Fibroblast of pulmonary artery (primary cell): ENCODE data around the gene EEPD1.

Experiments
- DNase-seq: peaks from one replicate; pipeline ENCODE4 v3.0.0-alpha.2; 2010; ENCODE audit warnings: low read depth
- H3K4me3 ChIP-seq: replicated peaks from 2 replicates; pipeline ENCODE4 v1.5.1; 2011; ENCODE audit warnings: low read depth, mild to moderate bottlenecking, control low read depth, low read length, moderate library complexity
- TF ChIP-seq, protein P1 (sequence below): IDR thresholded peaks from 2 replicates; pipeline ENCODE4 v1.5.1; 2011; ENCODE audit warnings: mild to moderate bottlenecking, control low read depth, low read length, inconsistent platforms; ENCODE audit errors: missing control alignments

EEPD1 gene

DNA sequence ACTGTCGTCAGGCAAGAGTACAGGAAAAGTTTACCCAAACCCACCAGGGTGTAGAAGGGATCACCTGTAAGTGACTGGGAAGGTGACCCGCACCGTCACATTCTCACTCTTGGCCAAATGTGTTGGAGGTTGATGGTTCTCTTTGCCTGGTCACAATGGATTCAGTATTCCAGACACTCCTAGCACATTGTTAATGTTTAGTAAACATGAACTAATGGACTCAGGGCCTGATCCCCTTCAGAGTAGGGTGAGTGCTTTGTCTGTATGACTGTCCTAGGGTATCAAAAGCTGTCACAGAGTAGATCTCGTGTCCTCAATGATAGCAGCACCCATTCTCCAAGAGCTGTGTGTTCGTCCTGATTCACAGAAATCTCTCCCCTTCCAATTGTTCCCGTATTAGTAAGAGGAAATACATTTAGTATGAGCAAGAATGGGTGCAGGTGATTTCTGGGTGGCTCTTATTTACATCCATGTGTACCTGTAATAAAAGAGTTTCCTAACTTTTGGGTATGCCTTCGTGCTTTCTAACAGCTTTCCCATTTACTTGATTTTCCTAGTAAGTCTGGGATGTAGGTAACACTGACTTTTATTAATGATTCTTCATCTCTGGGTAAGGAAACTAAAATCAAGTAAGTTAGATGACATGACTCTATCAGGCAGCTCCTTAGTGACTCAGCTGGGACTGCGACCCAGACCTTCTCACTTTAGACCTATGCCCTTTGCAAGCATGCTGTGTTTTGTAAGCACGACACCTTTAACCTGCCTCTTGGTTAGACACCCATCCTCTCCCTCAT is 4.7 kb downstream of the EEPD1 start:
- DNase-seq: no peak
- H3K4me3 ChIP-seq: no peak overlapping the region
- TF ChIP-seq, protein P1, sequence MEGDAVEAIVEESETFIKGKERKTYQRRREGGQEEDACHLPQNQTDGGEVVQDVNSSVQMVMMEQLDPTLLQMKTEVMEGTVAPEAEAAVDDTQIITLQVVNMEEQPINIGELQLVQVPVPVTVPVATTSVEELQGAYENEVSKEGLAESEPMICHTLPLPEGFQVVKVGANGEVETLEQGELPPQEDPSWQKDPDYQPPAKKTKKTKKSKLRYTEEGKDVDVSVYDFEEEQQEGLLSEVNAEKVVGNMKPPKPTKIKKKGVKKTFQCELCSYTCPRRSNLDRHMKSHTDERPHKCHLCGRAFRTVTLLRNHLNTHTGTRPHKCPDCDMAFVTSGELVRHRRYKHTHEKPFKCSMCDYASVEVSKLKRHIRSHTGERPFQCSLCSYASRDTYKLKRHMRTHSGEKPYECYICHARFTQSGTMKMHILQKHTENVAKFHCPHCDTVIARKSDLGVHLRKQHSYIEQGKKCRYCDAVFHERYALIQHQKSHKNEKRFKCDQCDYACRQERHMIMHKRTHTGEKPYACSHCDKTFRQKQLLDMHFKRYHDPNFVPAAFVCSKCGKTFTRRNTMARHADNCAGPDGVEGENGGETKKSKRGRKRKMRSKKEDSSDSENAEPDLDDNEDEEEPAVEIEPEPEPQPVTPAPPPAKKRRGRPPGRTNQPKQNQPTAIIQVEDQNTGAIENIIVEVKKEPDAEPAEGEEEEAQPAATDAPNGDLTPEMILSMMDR: no peak

DNA sequence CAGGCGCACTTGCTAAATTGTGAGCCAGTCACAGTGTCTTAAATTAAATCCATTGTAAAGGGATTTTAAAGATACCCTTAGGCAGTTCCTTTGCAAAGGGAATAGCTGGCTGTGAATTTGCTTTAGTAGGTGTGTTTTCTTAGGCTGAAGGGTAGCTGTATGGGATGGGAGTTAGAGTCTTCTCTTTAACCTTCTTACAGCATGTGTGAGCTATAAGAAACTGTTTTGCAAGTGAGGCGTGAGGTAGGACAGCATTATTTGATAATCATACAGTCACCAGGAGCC is 5.2 kb downstream of the EEPD1 start:
- no peak overlapping the region for H3K4me3 ChIP-seq
- TF ChIP-seq, protein P1: no peak
- DNase-seq: no peak

DNA sequence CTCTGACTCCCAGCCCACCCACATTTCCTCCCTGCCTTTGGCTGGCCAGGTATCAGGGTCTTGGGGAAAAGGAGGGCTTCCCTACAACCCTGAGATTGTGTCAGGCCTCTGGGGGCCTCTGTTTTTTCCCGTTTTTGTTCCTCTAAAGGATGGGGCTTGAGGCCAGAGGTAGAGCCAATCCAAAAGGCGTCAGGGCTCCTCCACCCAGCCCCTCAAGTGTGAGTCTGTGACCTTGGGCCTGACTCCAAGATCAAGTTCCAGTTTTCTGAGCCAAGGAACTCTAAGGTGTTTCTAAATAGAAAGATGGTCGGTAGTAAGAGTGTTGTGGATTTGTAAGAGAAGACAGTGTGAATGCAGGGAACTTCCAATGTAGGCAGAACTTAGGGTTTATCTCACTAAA is 6.6 kb downstream of the EEPD1 start:
- DNase-seq: no peak
- TF ChIP-seq, protein P1: no peak
- no peak overlapping the region for H3K4me3 ChIP-seq

DNA sequence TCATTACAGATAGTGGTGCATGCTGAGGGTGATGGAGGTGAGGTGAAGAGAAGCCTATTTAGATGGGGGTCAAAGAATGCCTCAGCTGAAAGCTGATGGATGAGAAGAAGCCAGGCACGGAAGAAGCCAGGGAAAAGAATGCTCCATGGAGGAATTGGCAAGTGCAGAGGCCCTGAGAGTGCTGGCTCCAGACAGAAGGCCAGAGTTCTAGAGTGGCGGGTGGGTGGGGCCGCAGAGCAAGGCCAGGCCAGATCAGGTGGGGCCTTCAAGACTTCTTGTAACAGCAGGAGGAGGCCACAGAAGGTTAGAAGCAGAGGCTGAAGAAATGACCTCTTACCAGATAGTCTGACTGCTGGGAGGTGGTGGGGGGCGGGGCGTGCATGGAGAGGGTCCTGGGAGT is 7.3 kb downstream of the EEPD1 start:
- no peak overlapping the region for H3K4me3 ChIP-seq
- DNase-seq: no peak
- TF ChIP-seq, protein P1: no peak

DNA sequence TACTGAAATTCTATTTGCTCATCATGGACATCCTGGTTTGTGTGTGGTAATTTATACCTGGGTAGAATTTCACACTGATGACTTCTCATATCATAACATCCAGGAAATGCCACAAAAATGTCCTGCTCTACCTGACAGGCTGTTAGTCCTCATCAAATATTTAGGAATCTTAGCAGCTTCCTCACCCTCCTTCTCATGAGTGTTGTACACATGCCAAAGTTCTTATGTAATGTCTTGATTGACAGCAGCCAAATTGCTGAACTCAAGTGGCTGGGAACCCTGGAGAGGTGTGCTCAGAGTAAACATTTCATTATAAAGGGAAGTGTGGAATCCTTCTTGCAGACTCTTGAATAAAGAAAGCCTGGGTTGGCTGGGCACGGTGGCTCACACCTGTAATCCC is 8.9 kb downstream of the EEPD1 start:
- TF ChIP-seq, protein P1: no peak
- no peak for DNase-seq
- no peak overlapping the region for H3K4me3 ChIP-seq

DNA sequence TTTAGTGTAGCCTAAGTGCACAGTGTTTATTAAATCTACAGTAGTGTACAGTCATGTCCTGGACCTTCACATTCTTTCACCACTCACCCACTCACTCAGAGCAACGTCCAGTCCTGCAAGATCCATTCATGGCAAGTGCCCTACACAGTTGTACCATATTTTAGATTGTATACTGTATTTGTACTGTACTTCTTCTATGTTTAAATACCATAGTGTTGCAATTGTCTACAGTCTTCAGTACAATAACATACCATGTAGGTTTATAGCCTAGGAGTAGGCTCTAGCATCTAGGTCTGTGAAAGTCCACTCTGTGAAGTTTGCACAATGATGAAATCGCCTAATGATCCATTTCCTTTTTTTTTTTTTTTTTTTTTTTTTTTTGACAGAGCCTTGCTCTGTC is 12.0 kb downstream of the EEPD1 start:
- TF ChIP-seq, protein P1: no peak
- H3K4me3 ChIP-seq: no peak overlapping the region
- peak; percentile 14 for DNase-seq

DNA sequence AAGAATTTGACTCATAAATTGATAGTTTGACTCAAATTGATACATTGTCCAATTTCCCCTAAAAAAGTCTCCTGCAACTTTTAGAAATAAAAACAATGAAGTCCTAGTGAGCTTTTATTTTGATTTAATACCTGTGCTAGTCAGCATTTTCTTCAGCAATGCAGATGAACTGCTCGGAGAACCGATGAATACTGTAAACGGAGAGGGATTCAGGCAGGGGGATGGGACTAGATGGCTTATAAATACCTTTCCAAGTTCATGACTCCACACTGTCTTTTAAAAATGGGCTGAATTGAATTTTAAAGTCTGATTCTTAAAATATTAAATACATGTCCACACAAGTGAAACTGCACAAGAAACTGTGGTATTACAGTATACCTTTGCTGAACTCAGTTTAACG is 12.7 kb downstream of the EEPD1 start:
- no peak for DNase-seq
- no peak overlapping the region for H3K4me3 ChIP-seq
- TF ChIP-seq, protein P1: no peak
